Lung (tissue), 12 donors: ENCODE data around the gene HOMER2. TPM values are rescaled to one million over a fixed set of nuclear protein-coding genes. Genes with fewer than 3 reads are reported as not detected.

Source experiments
- ATAC-seq: fragments of 200-7000 bp; cut with Tn5 transposase; one replicate; pipeline ENCODE4 v1.9.1; 2020; ENCODE audit warnings: moderate number of reproducible peaks; ENCODE audit not compliant: insufficient read depth, low FRiP score
- DNase-seq, 3 donors: peaks; one replicate each; pipeline ENCODE4 v3.0.0-alpha.2; 2013 to 2017
- H3K27ac ChIP-seq, 2 donors: one replicate each; pipeline ENCODE4 v1.5.1; 2013; ENCODE audit warnings: mild to moderate bottlenecking in 2 of 2, moderate library complexity in 2 of 2, control low read depth in 1 of 2, inconsistent platforms in 1 of 2, low read depth in 1 of 2, low read length in 1 of 2
- H3K27me3 ChIP-seq, 3 donors: one replicate each; pipeline ENCODE4 v1.5.1; 2013; ENCODE audit warnings: low read length in 2 of 3; ENCODE audit not compliant: control insufficient read depth in 3 of 3, insufficient read depth in 3 of 3
- H3K36me3 ChIP-seq, 4 donors: one replicate each; pipeline ENCODE4 v1.5.1; 2013; ENCODE audit warnings: low read length in 4 of 4, mild to moderate bottlenecking in 1 of 4, moderate library complexity in 1 of 4; ENCODE audit not compliant: control insufficient read depth in 4 of 4, insufficient read depth in 4 of 4
- H3K4me1 ChIP-seq, 5 donors: one replicate each; pipeline ENCODE4 v1.5.1; 2013; ENCODE audit warnings: low read length in 5 of 5, mild to moderate bottlenecking in 2 of 5, moderate library complexity in 1 of 5; ENCODE audit not compliant: control insufficient read depth in 5 of 5, insufficient read depth in 5 of 5
- H3K4me3 ChIP-seq: one replicate; pipeline ENCODE4 v1.5.1; 2013; ENCODE audit warnings: mild to moderate bottlenecking, control low read depth, moderate library complexity
- H3K9ac ChIP-seq, 2 donors: one replicate each; pipeline ENCODE4 v1.5.1; 2013; ENCODE audit warnings: low read length in 2 of 2, control low read depth in 1 of 2; ENCODE audit not compliant: insufficient read depth in 1 of 2
- H3K9me3 ChIP-seq, 4 donors: one replicate each; pipeline ENCODE4 v1.5.1; 2013; ENCODE audit warnings: low read length in 3 of 4, mild to moderate bottlenecking in 1 of 4, moderate library complexity in 1 of 4; ENCODE audit not compliant: control insufficient read depth in 4 of 4, insufficient read depth in 3 of 4
- WGBS, 2 donors: extraction: QIAGEN DNeasy Blood & Tissue Kit; methylation state at CpG; one replicate each; pipeline ENCODE4 v1.1.7; 2013; 5-methylcytosine and 5-hydroxymethylcytosine counted together
- polyA plus RNA-seq, 2 donors: library from polyadenylated mRNA; stranded (reverse); fragments of 200-250 nt; gene quantifications; one replicate each; pipeline ENCODE4 v1.2.1, GENCODE V29; 2013
- total RNA-seq, 2 donors: library from RNA; depleted of rRNA in 1 of 2; stranded (reverse); fragments of >200 nt in 1 of 2; gene quantifications; one replicate each; pipeline ENCODE4 v1.2.1, GENCODE V29; 2014 to 2021
- TF ChIP-seq, protein P1 (sequence below): IDR thresholded peaks from 2 replicates; pipeline ENCODE4 v1.5.1; 2012; ENCODE audit warnings: mild to moderate bottlenecking; ENCODE audit errors: control extremely low read depth, extremely low read depth
- donor health status: control.
- donor health status: control.
- donor health status: Bipolar disorder and iron deficiency.
- donor health status: healthy.
- donor health status: DM: yes; HTN: yes; CAD: no.

HOMER2 gene
- total and polyA plus RNA-seq, 4 donors: 7.5 to 18.1 (median 11.6) TPM

GRCh38 chr15:82855286-82856100, 97.0 kb downstream of the HOMER2 start:
- TF ChIP-seq, protein P1, sequence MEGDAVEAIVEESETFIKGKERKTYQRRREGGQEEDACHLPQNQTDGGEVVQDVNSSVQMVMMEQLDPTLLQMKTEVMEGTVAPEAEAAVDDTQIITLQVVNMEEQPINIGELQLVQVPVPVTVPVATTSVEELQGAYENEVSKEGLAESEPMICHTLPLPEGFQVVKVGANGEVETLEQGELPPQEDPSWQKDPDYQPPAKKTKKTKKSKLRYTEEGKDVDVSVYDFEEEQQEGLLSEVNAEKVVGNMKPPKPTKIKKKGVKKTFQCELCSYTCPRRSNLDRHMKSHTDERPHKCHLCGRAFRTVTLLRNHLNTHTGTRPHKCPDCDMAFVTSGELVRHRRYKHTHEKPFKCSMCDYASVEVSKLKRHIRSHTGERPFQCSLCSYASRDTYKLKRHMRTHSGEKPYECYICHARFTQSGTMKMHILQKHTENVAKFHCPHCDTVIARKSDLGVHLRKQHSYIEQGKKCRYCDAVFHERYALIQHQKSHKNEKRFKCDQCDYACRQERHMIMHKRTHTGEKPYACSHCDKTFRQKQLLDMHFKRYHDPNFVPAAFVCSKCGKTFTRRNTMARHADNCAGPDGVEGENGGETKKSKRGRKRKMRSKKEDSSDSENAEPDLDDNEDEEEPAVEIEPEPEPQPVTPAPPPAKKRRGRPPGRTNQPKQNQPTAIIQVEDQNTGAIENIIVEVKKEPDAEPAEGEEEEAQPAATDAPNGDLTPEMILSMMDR: no peak

DNA sequence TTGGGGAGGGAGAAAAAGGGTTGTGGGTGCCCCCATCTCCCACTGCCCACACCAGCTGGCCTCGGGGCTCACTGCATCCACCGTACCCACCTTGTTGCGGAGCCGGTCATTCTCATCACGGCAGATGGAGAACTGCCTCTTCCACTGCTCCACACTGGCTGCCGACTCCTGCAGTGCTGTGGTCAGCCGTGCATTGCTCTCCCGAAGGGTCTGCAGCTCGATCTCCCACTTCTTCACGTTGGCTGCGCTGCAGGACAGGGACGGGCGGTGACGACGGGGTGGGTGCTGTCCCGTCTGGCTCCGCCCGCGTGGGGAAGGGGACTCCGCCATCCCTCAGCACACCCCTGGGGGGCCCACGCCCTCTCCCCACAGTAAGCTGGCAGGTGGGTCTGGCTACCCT, 98.0 kb downstream of the HOMER2 start:
- Histone ChIP-seq H3K27ac (no peak overlapping the region), H3K4me3 (no peak overlapping the region), H3K9me3 (no peaks in the 10 kb centered on the region), H3K36me3 (peaks cover 0 to 2% (median 0%) of the 10 kb centered on the region in 4 donors), H3K4me1 (peaks cover 0 to 7% (median 0%) of the 10 kb centered on the region in 5 donors), H3K9ac (no peak overlapping the region), H3K27me3 (no peaks in the 10 kb centered on the region)
- WGBS, 2 donors: 94 to 95% methylated on average over 21 of the region's 21 CpGs
- ATAC-seq (no peak), DNase-seq (no peak)
- TF ChIP-seq, protein P1: no peak

More at GRCh38 chr15:82855286-82856100, 97.0 kb downstream of the HOMER2 start:
- H3K9ac ChIP-seq: no peak overlapping the region
- ATAC-seq (no peak), DNase-seq (no peak)
- H3K36me3 ChIP-seq: peaks cover 0 to 2% (median 0%) of the 10 kb centered on the region in 4 donors
- 74 to 77% methylated on average over 17 of the region's 17 CpGs for WGBS, 2 donors
- H3K9me3 ChIP-seq: no peaks in the 10 kb centered on the region
- H3K4me3 ChIP-seq: no peak overlapping the region
- peaks cover 0 to 7% (median 0%) of the 10 kb centered on the region in 5 donors for H3K4me1 ChIP-seq
- H3K27ac ChIP-seq: no peak overlapping the region
- H3K27me3 ChIP-seq: no peaks in the 10 kb centered on the region

GRCh38 chr15:82852941-82853561, 99.5 kb downstream of the HOMER2 start:
- ATAC-seq (no peak), DNase-seq (peak in 2 of 3 donors; percentile 28 to 30)
- peaks cover 0 to 14% (median 0%) of the 10 kb centered on the region in 5 donors for H3K4me1 ChIP-seq
- TF ChIP-seq, protein P1: no peak
- 41 to 56% methylated on average over 16 of the region's 16 CpGs for WGBS, 2 donors
- no peaks in the 10 kb centered on the region for H3K9me3 ChIP-seq
- no peaks in the 10 kb centered on the region for H3K27me3 ChIP-seq
- H3K27ac ChIP-seq: no peak overlapping the region
- no peak overlapping the region for H3K9ac ChIP-seq
- H3K36me3 ChIP-seq: peaks cover 0 to 2% (median 0%) of the 10 kb centered on the region in 4 donors
- H3K4me3 ChIP-seq: no peak overlapping the region
